Stimulated activated CD4-positive, alpha-beta T cell treated with anti-CD3 and anti-CD28 coated beads, Interleukin-1b, Interleukin-23, amount 100 ng/mL, for 48 hours (primary cell): ENCODE data around the gene ATAD3C.
"Not testable (repeated sequence)": the region's sequence is repeated elsewhere in the genome, so short reads cannot be mapped to it uniquely, and the experiment has no call there.

Experiments
- DNase-seq: peaks from one replicate; pipeline ENCODE4 v3.0.0-alpha.2; 2020

The ATAD3C gene

GRCh38 chr1:1449099-1449739 is at the start of gene ATAD3C:
ATAD3C (plus strand) TSS chr1:1449689; CDS start chr1:1450684, 995 bp downstream.
- no peak for DNase-seq

- DNase-seq = peak; percentile 13
Observed at GRCh38 chr1:1399872-1400575, 49.5 kb upstream of the ATAD3C start.

- DNase-seq = no peak
Observed at GRCh38 chr1:1400576-1401456, 48.7 kb upstream of the ATAD3C start.

GRCh38 chr1:1401457-1402010 is 48.0 kb upstream of the ATAD3C start:
- no peak for DNase-seq

- peak; percentile 53 for DNase-seq
Observed at GRCh38 chr1:1402072-1402900, 47.2 kb upstream of the ATAD3C start.

- DNase-seq = not testable (repeated sequence)
Observed at GRCh38 chr1:1402901-1403392, 46.5 kb upstream of the ATAD3C start.

- DNase-seq = no peak
Observed at GRCh38 chr1:1403653-1404052, 45.8 kb upstream of the ATAD3C start.

GRCh38 chr1:1406101-1406820 is 43.2 kb upstream of the ATAD3C start:
- DNase-seq = no peak

GRCh38 chr1:1406821-1407635 is 42.5 kb upstream of the ATAD3C start, which contains the start of gene MRPL20:
MRPL20 (minus strand) TSS chr1:1407293; CDS start chr1:1407217, 76 bp downstream.
- DNase-seq = peak; percentile 96

GRCh38 chr1:1407636-1408318 is 41.7 kb upstream of the ATAD3C start:
- peak; percentile 42 for DNase-seq

GRCh38 chr1:1410238-1410637 is 39.3 kb upstream of the ATAD3C start:
- DNase-seq = not testable (repeated sequence)

GRCh38 chr1:1411626-1412025 is 37.9 kb upstream of the ATAD3C start:
- DNase-seq = no peak

GRCh38 chr1:1412311-1412902 is 37.1 kb upstream of the ATAD3C start:
- peak; percentile 56 for DNase-seq

- DNase-seq = no peak
Observed at GRCh38 chr1:1415751-1416150, 33.7 kb upstream of the ATAD3C start.

- not testable (repeated sequence) for DNase-seq
Observed at GRCh38 chr1:1417396-1417795, 32.1 kb upstream of the ATAD3C start.

GRCh38 chr1:1417825-1418463 is 31.5 kb upstream of the ATAD3C start:
- DNase-seq = not testable (repeated sequence)

- no peak for DNase-seq
Observed at GRCh38 chr1:1418464-1419362, 30.8 kb upstream of the ATAD3C start.

GRCh38 chr1:1419363-1419812 is 30.1 kb upstream of the ATAD3C start:
- DNase-seq = no peak
